ENCODE data around the gene SSPN.
"Not testable (repeated sequence)": the region's sequence is repeated elsewhere in the genome, so short reads cannot be mapped to it uniquely, and the experiment has no call there.

The SSPN gene

GRCh38 chr12:26231470-26231869 is 36.1 kb downstream of the SSPN start:
- no peak for DNase-seq

DNA sequence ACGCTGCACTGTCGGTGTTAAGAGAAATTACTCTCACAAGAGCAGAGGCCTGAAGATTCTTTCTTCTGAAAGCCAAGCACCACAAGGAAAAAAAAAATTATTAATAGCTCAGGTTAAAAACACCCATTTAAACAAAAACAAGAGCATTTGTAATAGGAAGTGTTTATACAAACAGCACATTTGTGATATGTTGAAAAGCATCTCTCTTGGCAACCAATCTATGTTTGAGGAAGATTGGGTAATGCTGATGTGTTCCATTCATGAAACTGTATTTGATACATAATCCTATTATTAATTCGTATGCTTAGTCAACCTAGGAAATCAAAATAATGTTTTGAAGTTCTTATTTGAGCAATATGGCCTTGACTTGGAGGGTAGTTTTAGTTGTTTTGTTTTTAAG is 36.5 kb downstream of the SSPN start:
- no peak for DNase-seq

DNA sequence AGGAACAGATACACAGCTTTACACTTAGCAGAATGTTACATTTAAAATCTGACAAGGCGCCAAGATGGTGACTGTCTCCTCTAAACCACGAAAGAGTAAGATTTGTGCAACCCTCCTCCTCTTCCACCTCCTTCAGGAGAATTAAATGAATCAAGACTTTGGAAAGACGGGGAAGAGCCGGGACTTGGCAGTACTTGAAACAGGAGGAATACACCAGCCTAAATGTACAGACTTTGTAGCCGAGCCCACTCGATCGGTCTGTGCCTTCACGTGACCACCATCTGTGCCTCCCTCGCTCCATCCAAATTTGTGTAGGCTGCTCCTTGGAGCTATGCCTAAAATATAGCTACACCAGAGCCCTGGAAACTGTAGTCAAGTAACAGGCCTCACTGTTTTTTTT is 38.3 kb downstream of the SSPN start:
- no peak for DNase-seq

- DNase-seq, result not testable (repeated sequence)
Measured at GRCh38 chr12:26235465-26235864, 40.1 kb downstream of the SSPN start.

GRCh38 chr12:26238341-26239121 is 43.2 kb downstream of the SSPN start:
- no peak for DNase-seq

GRCh38 chr12:26239122-26239851 is 43.9 kb downstream of the SSPN start:
- DNase-seq, result no peak

DNA sequence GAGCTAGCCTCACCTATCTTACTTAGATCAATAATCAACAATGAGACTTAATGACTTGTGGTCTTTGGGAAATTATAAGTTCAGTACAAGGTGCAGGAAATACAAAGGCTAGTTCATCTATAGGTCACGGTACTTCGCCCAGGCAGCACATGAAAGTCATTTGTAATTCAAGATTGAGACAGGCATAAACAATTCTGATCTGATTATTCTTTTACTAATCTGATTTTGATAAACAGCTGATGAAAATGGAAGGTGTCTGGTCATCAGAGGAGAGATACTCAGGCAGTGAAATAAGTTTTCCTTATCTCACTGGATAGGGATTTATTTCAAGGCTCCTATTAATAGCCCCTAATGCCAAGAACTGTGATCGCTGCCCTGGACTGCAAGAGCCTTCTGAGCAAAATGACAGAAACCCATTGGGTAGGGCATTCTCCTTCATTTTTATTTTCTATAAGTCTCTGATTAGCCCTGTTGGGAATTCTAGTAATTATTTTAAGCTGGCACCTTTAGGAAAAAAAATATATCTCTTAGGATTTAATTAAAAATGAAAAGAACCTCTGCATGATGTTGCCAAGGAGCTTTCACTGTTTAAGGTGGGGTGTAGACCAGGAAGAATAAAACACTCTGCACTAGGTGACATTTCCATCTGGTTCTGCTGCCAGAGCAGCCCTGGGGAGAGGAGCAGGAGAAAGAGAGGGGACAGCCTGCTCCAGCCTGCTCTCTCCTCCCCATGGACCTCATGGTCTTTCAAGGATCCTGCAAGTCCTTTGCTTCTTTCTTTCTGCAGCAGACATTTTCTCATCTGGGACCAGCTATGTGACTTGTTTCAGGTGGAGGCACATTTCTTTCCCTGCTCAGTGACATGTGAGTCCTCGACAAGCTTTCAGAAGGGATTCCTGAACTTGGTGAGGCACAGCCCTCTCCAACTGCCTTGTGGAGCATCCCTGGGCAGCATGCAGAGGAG is 44.8 kb downstream of the SSPN start:
- no peak for DNase-seq

GRCh38 chr12:26241080-26241479 is 45.7 kb downstream of the SSPN start:
- no peak for DNase-seq

- no peak for DNase-seq
Measured at GRCh38 chr12:26242683-26243082, 47.3 kb downstream of the SSPN start.

DNA sequence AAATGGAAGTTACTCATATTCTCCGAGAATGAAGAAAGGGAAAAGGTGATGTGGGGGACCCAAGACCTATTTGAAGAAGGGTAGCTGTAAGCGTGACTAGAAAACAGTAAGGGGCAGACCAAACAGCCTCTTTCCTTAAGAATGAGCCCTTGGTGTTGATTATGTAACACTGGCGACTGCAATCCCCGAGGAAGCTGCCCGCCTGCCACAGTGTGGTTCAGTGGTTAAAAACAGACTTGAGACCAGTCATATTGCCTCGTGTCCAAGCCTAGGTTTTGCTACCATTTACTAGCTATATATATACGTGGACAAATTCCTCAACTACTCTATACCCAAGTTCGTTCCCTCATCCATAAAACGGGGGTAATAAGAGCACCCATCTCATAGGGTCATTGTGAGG is 49.1 kb downstream of the SSPN start:
- no peak for DNase-seq

GRCh38 chr12:26245175-26245942 is 50.0 kb downstream of the SSPN start:
- no peak for DNase-seq

GRCh38 chr12:26246483-26247164 is 51.3 kb downstream of the SSPN start:
- no peak for DNase-seq

DNA sequence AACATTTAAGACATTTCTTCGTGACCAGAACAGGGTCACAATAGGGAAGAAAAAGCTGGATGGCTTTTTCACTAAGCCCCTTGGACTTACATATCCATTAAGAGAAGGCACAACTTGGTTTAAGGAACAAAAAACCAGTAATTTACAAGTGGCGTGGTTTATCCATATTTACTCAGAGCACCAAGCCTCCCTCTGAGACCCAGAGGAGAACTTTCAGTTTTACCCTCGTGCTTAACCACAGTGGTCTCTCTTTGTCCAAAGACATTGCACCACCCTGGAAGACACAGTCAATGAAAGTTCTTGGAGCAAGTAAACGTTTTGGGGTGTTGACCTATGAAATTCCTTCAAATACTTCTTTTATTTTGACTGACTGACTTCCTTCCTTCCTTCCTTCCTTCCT is 52.5 kb downstream of the SSPN start:
- no peak for DNase-seq

DNA sequence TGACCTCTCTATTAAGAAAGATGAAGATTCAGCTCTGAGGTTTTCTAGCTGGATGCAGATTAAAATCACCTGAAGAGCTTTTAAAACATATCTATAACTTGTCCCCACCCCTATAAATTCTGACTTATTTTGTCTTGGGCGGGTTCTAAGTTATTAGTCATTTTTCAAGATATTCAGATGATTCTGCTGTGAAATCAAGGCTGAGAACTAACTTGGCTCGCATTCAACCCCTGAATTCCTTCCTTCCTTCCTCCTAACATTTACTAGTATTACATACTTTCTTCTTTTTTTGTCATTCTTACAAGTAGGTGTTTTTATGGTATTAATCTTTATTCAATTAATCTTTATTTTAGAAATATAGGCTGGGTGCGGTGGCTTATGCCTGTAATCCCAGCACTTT is 55.4 kb downstream of the SSPN start:
- DNase-seq, result no peak

- DNase-seq, result no peak
Measured at GRCh38 chr12:26251600-26251999, 56.2 kb downstream of the SSPN start.

GRCh38 chr12:26252946-26253345 is 57.6 kb downstream of the SSPN start:
- no peak for DNase-seq

DNA sequence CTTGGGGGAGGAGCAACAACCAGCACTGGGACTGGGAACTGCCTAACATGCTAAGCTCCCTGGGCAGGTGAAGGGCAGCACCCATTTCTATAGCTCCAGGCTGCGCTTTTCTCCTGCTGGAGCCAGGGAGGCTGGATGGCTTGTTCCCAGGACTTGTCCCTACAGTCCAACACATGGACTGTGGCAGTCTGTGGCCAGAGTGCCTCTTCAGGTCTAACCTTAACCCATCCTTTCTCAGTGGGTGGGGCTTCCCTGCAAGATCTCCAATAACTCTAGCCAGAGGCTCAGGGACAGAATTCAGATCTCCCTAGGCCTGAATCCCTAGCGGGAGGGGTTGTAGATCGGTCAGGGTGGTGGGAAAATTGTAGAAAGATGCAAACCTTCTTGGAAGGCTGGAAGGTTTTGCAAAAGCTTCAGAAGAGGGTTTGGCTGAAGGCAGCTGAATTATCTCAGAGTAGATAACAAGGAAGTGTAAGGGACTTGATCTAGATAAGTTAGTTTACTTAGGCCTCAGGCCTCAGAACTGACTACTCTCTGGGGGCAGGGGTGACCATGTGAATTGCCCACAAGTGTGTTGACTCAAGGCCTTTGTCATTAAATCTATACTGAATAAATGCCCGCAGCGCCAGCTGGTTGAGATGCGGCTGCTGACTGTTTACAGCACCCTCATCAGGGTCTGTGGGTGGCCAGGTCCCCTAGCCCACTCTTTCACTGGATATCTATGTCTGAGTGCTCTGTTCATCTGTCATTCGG is 60.7 kb downstream of the SSPN start:
- DNase-seq, result no peak

DNA sequence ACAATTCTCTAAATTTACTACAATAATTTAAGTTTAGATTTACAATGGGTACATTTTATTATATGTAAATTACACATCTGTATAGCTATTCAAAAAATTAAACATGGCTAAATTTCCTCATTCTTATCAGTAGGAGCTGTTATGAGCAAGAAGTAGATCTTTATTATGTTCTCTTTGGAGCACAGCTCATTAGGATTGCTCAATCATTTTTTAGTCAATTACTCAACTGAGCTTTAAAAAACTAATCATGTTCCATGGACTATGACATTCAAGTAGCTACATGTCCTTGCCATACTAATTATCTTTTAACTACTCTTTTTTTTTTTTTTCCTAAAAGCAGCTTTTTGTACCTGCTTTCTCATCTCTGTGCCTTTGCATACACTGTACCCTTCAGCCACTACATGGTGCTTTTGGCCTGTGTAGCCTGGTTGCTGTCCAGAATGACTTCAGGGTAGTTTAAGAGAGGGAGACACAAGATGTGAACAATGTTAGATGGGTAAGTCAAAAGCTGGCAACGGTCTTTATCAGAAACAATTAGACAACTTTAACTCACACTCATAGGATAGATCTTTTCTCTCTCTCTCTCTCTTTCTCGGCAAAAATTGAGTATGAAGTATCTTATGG is 69.0 kb downstream of the SSPN start:
- DNase-seq, result no peak

GRCh38 chr12:26265606-26266005 is 70.2 kb downstream of the SSPN start:
- no peak for DNase-seq

GRCh38 chr12:26266881-26267280 is 71.5 kb downstream of the SSPN start:
- DNase-seq, result no peak

Measured in stimulated activated CD4-positive, alpha-beta T cell treated with anti-CD3 and anti-CD28 coated beads, Interleukin-12 subunit alpha, Interleukin-12 subunit beta, amount 100 ng/mL, for 4 hours (primary cell).